Neural cell (in vitro differentiated cells): ENCODE measurements around the gene SPOCK1. TPM values are rescaled to one million over a fixed set of nuclear protein-coding genes. Genes with fewer than 3 reads are reported as not detected.

Experiments used
- H2AFZ ChIP-seq: fragments of 200-600, 300-800 bp; sonication (generic), shearing (Covaris generic); 2 replicates; pipeline ENCODE4 v1.6.0; 2014; ENCODE audit warnings: low read depth, mild to moderate bottlenecking, antibody characterized with exemption, low read length, moderate library complexity
- H3F3A ChIP-seq: fragments of 200-600 bp; shearing (Covaris generic); 2 replicates; pipeline ENCODE4 v1.6.1; 2016; ENCODE audit warnings: mild to moderate bottlenecking, moderate library complexity, mixed read lengths, antibody characterized with exemption, low read length; ENCODE audit not compliant: insufficient read depth, poor library complexity, severe bottlenecking
- H3K27ac ChIP-seq: fragments of 200-600, 300-800 bp; sonication (generic), shearing (Covaris generic); 2 replicates; pipeline ENCODE4 v1.5.1; 2014; ENCODE audit warnings: mild to moderate bottlenecking, low read length, moderate library complexity
- H3K27me3 ChIP-seq: fragments of 300-800, 200-600 bp; sonication (generic), shearing (Covaris generic); 2 replicates; pipeline ENCODE4 v1.6.0; 2014; ENCODE audit warnings: mild to moderate bottlenecking, low read depth, low read length, moderate library complexity; ENCODE audit not compliant: insufficient read depth
- H3K36me3 ChIP-seq: fragments of 300-800, 200-600 bp; sonication (generic), shearing (Covaris generic); 2 replicates; pipeline ENCODE4 v1.5.1; 2014; ENCODE audit warnings: mild to moderate bottlenecking, antibody characterized with exemption, low read length, moderate library complexity; ENCODE audit not compliant: insufficient read depth
- H3K4me2 ChIP-seq: fragments of 300-800, 200-600 bp; sonication (generic), shearing (Covaris generic); 2 replicates; pipeline ENCODE4 v1.6.0; 2014; ENCODE audit warnings: mild to moderate bottlenecking, low read length
- H3K4me3 ChIP-seq: fragments of 300-800, 200-600 bp; sonication (generic), shearing (Covaris generic); 2 replicates; pipeline ENCODE4 v1.5.1; 2014; ENCODE audit warnings: mild to moderate bottlenecking, low read length, moderate library complexity
- H3K79me2 ChIP-seq: fragments of 200-600 bp; shearing (Covaris generic); replicated peaks from 2 replicates; pipeline ENCODE4 v1.6.0; 2014; ENCODE audit warnings: mild to moderate bottlenecking, low read length, moderate library complexity; ENCODE audit not compliant: insufficient read depth
- H3K9ac ChIP-seq: fragments of 300-800, 200-600 bp; sonication (generic), shearing (Covaris generic); 2 replicates; pipeline ENCODE4 v1.6.1; 2016; ENCODE audit warnings: mild to moderate bottlenecking, low read length, mixed read lengths
- H3K9me2 ChIP-seq: fragments of 200-600 bp; shearing (Covaris generic); 2 replicates; pipeline ENCODE4 v1.6.1; 2016; ENCODE audit warnings: mild to moderate bottlenecking, low read length, mixed read lengths; ENCODE audit not compliant: insufficient read depth
- H3K9me3 ChIP-seq: fragments of 200-600, 300-800 bp; sonication (generic), shearing (Covaris generic); 2 replicates; pipeline ENCODE4 v1.6.1; 2016; ENCODE audit warnings: mild to moderate bottlenecking, mixed run types, low read length, moderate library complexity, mixed read lengths
- H4K20me1 ChIP-seq: fragments of 200-600 bp; shearing (Covaris generic); 2 replicates; pipeline ENCODE4 v1.6.1; 2016; ENCODE audit warnings: mild to moderate bottlenecking, mixed run types; ENCODE audit not compliant: insufficient read depth
- CTCF ChIP-seq: fragments of 450-650 bp; IDR thresholded peaks from 2 replicates; pipeline ENCODE4 v1.5.1; 2014; ENCODE audit warnings: antibody characterized with exemption, mild to moderate bottlenecking, moderate library complexity; ENCODE audit not compliant: poor library complexity, severe bottlenecking
- EP300 ChIP-seq: fragments of 450-650 bp; conservative IDR thresholded peaks from 2 replicates; pipeline ENCODE4 v1.6.1; 2014; ENCODE audit warnings: antibody characterized with exemption, mild to moderate bottlenecking, moderate library complexity; ENCODE audit not compliant: poor library complexity, severe bottlenecking
- EZH2 ChIP-seq: fragments of 200-600, 300-800 bp; shearing (Covaris generic), sonication (generic); IDR thresholded peaks from 2 replicates; pipeline ENCODE4 v1.6.1; 2014; ENCODE audit warnings: antibody characterized with exemption, low read length, borderline replicate concordance, mild to moderate bottlenecking; ENCODE audit not compliant: insufficient read depth, poor library complexity, severe bottlenecking
- MXI1 ChIP-seq: fragments of 450-650 bp; conservative IDR thresholded peaks from 2 replicates; pipeline ENCODE4 v1.6.1; 2014; ENCODE audit warnings: antibody characterized with exemption, mild to moderate bottlenecking; ENCODE audit not compliant: poor library complexity, severe bottlenecking
- POLR2AphosphoS5 ChIP-seq: IDR thresholded peaks from 2 replicates; pipeline ENCODE4 v1.6.1; 2012
- RAD21 ChIP-seq: fragments of 450-650 bp; conservative IDR thresholded peaks from 2 replicates; pipeline ENCODE4 v1.6.1; 2014; ENCODE audit warnings: antibody characterized with exemption, mild to moderate bottlenecking, moderate library complexity
- REST ChIP-seq: IDR thresholded peaks from 2 replicates; pipeline ENCODE4 v1.6.1; 2012; ENCODE audit warnings: borderline replicate concordance
- SMC3 ChIP-seq: fragments of 450-650 bp; conservative IDR thresholded peaks from 2 replicates; pipeline ENCODE4 v1.6.1; 2014; ENCODE audit warnings: antibody characterized with exemption, mild to moderate bottlenecking, moderate library complexity; ENCODE audit not compliant: poor library complexity
- TAF1 ChIP-seq: IDR thresholded peaks from 2 replicates; pipeline ENCODE4 v1.6.1; 2012; ENCODE audit warnings: low read depth
- polyA plus RNA-seq: library from polyadenylated mRNA; depleted of rRNA; stranded (reverse); fragments of >200 nt; gene quantifications from 2 replicates; pipeline ENCODE4 v1.2.3, GENCODE V29; 2014

Gene SPOCK1
- polyA plus RNA-seq, 1 donor from 2014 or later: 33.6 TPM

GRCh38 chr5:137231540-137231939 lies 267.6 kb downstream of the SPOCK1 start:
- H3K27ac ChIP-seq: no peak overlapping the region
- H3K27me3 ChIP-seq: no peaks in the 10 kb centered on the region
- H3K4me2 ChIP-seq: no peak overlapping the region
- H3K4me3 ChIP-seq: no peak overlapping the region
- no peaks in the 10 kb centered on the region for H3K79me2 ChIP-seq
- no peaks in the 10 kb centered on the region for H3K9me2 ChIP-seq
- no peaks in the 10 kb centered on the region for H3K36me3 ChIP-seq
- TF ChIP-seq EZH2 (no peak), CTCF (no peak), RAD21 (no peak), TAF1 (no peak), SMC3 (no peak), EP300 (no peak)
- H2AFZ ChIP-seq: no peak overlapping the region
- H3K9me3 ChIP-seq: no peaks in the 10 kb centered on the region
- H3F3A ChIP-seq: no peaks in the 10 kb centered on the region
- no peaks in the 10 kb centered on the region for H4K20me1 ChIP-seq
- no peak overlapping the region for H3K9ac ChIP-seq

GRCh38 chr5:137228816-137229215 lies 270.3 kb downstream of the SPOCK1 start:
- H3K4me3 ChIP-seq: no peak overlapping the region
- H3K4me2 ChIP-seq: no peak overlapping the region
- H3K9me3 ChIP-seq: no peaks in the 10 kb centered on the region
- no peaks in the 10 kb centered on the region for H3K79me2 ChIP-seq
- H2AFZ ChIP-seq: no peak overlapping the region
- H3K9me2 ChIP-seq: no peaks in the 10 kb centered on the region
- no peaks in the 10 kb centered on the region for H3K36me3 ChIP-seq
- no peaks in the 10 kb centered on the region for H4K20me1 ChIP-seq
- no peaks in the 10 kb centered on the region for H3K27me3 ChIP-seq
- H3K27ac ChIP-seq: no peak overlapping the region
- H3K9ac ChIP-seq: no peak overlapping the region
- H3F3A ChIP-seq: no peaks in the 10 kb centered on the region
- TF ChIP-seq SMC3 (no peak), TAF1 (no peak), RAD21 (no peak), POLR2AphosphoS5 (no peak), MXI1 (no peak), EZH2 (no peak), EP300 (no peak), REST (no peak), CTCF (no peak)
